ENCODE results near the gene PDZD4.
"Not testable (repeated sequence)": the region's sequence is repeated elsewhere in the genome, so short reads cannot be mapped to it uniquely, and the experiment has no call there.

PDZD4 gene

DNA sequence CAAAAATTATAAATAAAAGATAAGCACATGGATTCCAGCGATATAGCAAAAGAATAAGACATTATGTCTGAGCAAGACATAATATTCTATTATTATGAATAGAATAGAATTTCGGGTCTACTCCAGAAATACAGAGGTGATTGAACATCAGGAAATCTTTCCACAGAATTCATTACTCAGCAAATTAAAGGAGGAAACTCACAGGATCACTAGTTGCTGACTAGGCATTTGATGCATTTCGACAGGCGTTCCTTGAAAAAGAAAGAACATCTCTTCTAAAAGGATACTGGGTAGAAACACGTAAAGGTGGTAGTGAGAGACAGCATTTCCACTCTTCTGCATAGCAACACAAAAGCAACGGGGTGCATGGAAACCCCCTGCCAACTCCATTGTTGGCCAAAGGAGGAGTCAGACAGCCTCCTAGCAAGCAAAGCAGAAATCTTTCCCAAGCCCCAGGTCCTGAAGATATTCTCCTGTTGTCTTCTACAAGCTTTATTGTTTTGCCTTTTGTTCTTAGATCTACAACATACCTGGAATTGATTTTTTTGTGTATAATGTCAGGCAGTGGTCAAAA is 14.3 kb upstream of the PDZD4 start:
- no peak for DNase-seq (ENCODE audit: low spot score)

DNA sequence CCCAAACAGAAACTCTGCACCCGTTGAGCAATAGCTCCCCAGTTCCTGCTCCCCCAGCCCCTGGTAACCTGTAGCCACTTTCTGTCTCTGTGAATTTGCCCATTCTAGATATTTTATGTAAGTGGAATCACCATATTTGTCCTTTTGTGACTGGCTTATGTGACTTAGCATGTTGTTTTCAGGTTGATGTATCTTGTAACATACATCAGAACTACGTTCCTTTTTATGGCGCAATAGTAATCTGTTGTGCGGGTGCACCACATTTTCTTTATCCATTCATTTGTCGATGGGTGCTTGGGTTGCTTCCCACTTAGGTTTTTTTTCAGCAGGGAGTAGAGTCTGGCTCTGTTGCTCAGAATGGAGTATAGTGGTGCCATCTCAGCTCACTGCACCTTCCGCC is 6.6 kb upstream of the PDZD4 start:
- DNase-seq (ENCODE audit: low spot score) = no peak

DNA sequence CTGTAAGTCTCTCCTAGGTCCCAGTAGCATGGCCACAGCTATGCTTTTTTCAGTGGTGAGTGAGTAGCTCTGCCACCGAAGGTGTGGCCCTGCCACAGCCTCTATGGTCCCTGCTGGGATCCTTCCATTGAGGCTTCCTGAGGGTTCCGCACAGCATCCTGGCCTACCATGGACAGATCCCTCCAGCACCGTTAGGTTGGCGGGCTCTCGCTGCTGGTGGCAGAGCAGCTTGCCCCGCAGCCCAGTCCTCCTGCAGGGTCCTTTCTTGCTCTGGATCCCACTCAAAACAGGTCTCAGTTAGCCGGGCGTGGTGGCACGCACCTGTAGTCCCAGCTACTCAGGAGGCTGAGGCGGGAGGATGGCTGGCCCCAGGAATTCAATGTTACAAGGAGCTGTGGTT is 2.4 kb upstream of the PDZD4 start:
- no peak for DNase-seq (ENCODE audit: low spot score)

DNA sequence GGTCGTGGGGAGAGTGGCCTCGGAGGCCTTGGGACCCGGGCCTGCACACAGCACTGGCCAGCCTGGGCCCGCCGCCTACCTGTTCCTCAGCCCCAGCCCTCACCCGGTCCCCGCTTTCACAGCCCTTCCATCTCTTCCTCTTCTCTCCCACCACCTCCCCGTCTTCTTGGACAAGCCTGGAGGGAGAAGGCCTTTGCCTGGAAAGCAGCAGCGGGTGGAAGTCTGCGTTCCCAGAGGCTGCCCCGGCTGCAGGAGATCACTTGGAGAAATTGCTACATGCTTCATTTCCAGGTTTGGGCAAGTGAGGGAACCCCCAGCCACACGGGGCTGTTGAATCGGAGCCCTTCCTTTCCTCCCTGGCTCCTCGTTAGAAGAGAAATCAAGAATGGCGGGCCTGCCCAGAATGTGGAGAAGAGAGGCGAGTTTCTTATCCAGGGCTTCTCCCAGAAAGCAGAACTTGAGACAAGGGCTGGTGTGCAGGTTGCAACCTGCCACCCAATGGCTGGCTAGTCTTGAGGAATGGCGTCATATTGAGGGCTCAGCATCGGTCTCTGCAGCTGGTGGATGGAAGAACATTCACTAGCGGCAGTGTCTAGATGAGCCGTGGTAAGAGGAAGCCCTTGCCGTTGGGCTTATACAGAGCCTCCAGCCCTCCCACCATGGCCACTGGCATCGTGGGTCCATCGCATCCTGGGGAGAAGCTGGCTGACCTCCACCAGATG is 1.2 kb upstream of the PDZD4 start:
- DNase-seq (ENCODE audit: low spot score) = no peak

DNA sequence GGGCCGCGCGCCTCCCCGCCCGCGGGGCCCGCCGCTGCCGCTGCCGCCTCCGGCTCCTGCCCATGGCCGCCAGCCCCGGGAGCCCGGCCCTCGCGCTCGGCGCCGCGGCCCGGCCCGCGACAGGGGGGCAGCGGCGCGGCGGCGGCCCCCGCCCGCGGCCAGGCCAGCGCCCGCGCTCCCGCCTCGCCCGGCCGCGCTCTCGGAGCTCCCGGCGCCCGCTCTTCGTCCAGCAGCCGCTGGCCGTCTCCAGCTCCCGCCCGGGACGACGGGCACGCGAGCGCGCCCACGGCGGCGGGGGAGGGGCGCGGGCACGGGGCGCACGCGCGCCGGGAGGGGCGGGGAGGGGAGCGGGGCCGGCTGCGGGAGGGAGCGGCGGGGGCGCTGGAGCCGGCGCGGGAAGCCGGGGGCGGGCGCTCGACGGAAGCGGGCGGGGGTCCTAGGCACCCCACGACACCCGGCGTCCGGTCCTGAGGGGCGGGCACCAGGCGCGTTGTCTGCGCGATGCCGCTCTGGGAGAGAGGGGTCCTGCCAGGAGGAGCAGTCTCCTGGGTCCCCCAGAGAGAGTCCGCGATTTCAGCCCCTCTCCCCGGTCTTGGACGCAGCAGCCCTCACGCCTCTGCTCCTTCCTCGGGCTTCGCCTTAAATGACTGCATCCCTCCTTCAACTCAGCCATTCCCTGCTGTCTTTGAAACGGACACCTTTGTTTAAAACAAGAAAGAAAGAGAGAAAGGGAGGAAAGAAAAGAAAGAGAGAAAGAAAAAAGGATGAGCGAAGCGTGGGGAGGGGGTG is 490 bp upstream of the PDZD4 start:
- DNase-seq (ENCODE audit: low spot score) = peak; percentile 22

DNA sequence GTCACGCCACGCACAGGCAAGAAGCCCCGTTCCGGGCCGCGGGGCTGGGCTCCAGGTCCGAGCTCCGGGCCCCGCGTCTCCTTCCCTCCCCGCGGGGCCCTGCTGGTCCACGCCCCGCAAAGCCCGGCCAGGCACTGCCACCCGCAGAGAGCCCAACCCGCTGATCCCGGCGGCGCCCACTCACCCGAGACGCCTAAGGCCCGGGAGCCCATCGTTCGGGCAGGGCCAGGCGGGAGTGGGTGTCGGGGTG is 870 bp downstream of the PDZD4 start:
- DNase-seq (ENCODE audit: low spot score) = no peak

DNA sequence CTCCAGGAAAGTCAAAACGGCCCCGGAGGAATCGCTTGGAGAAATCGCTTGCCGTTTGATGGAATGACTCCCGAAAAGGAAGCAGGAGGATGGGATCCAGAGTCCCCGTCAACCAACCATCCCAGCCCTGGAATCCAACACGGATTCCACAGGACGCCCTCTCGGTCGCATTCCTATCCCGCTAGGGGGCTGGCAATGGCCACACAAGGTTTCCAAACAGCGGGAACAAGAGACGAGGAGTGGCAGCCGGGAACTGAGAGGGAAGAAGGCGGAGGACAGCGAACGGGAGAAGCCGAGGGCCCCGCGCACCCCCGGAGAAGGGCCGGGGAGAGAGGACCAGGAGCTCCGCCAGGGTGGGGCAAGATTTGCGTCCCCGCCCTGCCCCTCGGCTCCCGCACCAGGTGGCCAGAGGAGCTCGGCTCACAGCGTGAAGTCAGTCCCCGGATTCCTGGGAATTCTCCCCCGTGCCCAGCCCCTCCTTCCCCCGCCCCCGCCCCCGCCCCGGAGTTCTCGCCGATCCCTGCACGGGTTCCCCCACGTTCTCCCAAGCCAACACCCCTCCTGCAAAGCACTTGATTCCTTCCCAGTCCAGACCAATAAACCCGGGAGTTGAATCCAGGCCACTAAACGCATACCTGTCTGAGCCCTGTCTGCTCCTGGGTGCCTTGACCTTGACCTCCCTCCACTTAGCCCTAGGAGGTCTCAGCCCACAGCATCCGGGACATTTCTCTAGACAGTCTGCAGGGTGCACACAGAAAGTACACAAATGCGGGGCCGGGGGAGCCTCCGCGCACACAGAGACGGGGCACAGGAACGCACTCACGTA is 1.4 kb downstream of the PDZD4 start:
- peak; percentile 29 for DNase-seq (ENCODE audit: low spot score)

DNA sequence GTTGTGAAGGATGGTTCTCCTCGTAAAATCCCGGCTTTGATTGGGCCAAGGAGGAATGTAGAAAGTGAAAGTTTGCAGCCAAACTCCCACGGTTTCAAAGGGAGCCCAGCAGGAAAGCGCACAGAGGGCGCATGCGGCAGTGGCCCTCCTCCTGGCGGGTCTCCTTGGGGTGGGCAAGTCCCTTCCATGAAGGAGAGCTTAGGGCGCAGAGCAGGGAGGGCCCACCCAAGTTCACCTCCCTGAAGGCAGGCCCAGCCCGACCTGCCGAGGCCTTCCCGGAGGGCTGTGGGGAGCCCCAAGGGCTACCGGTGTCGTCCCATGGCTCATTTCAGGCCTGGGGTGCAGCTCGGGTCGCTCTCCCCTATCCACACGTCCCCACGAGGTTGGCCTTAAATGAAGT is 2.0 kb downstream of the PDZD4 start:
- DNase-seq (ENCODE audit: low spot score) = no peak

DNA sequence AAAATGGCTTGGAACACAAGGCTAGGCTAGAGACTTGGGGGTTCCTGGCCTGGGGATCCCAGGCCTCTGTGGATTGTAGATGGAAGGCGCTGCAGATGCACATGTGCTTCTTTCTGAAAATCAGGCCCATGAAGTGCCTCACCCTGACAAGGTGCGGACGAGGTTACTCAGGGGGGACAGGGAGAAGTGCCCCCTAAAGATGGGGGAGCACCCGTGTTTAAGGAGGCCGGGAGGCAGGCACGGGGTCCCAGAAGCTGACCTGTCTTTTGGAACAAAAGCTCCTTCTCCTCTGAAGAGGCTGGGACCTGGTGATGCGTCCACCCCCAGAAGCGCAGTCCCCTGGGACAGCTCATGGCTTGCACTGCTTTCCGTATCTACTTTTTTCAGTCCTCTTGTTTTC is 2.4 kb downstream of the PDZD4 start:
- peak; percentile 6 for DNase-seq (ENCODE audit: low spot score)

DNA sequence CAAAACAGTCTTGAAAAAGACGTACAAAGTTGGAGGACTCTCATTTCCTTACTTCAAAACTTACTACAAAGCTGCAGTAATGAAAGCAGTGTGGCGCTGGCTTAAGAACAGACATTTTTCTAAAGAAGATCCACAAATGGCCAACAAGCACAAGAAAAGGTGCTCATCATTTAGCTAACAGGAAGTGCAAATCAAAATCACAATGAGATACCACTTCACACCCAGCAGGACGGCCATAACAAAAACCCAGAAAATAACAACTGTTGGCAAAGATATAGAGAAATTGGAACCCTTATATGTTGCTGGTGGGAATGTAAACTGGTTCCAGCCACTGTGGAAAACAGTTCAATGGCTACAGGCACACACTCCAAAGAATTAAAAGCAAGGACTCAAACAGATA is 3.3 kb downstream of the PDZD4 start:
- no peak for DNase-seq (ENCODE audit: low spot score)

DNA sequence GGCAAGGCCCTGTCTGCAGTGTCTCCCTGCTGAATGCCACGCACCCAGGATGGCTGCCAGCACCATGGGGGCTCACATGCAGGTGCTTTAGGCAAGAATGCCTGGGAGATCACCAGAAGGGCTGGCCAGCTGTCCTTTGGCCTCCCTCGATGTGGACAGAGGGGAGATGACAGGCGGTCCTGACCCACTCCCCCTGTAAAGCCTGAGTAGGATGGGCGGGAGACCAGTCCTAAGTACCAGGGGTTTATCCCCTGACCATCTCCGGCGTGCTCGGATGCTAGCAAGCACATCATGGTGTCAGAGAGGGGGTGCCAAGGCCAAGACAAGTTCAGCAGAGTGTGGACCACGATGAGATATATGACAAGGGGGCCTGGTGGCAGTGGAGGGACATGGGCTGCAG is 5.3 kb downstream of the PDZD4 start:
- no peak for DNase-seq (ENCODE audit: low spot score)

DNA sequence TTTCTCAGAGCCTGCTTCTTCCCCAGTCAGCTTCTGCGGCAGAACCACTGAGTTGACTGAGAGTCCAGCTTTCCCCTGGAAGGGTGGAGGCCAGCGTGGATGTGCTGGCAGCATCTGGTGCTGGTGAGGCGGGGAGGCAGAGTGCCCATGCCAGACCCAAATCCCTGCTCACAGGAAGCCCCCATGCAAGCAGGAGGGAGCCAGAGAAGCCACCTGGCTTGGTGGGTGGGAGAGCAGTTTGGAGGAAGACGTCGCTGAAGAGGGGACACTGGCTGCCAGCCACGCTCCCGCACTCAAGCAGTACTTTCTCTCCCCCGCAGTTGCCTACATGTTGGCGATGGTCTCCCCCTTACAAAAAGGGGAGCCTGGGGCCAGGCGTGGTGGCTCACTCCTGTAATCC is 6.0 kb downstream of the PDZD4 start:
- peak; percentile 1 for DNase-seq (ENCODE audit: low spot score)

DNA sequence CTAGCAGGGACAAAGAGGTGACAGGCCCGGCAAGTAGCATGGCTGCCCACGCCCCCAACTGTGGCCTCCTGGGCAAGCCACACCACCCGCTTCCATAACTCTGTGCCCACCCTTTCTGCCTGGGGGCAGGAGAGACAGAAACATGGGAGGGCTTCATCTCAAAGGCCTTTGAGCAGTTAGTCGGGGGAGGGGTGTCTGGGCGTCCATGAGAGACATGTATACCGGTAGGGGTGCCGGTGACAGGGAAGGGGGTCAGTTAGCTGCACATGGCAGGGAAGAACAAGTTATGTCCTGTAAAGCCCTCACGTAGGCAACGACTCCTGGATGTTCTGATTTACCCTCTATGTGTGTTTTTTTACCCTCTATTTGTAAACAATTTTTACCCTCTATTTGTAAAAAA is 9.3 kb downstream of the PDZD4 start:
- no peak for DNase-seq (ENCODE audit: low spot score)

DNA sequence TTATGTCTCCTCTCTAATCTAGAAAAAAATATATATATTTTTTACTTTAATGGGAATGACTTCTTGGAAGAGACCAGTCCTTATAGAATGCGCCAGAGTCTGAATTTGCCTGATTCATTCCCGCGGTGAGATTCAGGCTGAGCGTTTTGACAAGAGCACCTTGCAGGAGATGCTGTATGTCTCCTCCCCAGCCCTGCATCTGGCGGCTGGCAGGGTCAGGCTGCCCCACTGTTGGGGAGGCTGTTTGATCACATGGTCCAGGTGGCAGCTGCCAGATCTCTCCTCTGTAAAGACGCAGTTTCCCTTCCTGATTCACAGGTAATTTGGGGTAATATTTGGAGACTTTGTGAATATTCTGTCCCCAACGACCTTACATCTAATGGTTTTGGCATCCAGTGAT is 9.7 kb downstream of the PDZD4 start:
- no peak for DNase-seq (ENCODE audit: low spot score)

DNA sequence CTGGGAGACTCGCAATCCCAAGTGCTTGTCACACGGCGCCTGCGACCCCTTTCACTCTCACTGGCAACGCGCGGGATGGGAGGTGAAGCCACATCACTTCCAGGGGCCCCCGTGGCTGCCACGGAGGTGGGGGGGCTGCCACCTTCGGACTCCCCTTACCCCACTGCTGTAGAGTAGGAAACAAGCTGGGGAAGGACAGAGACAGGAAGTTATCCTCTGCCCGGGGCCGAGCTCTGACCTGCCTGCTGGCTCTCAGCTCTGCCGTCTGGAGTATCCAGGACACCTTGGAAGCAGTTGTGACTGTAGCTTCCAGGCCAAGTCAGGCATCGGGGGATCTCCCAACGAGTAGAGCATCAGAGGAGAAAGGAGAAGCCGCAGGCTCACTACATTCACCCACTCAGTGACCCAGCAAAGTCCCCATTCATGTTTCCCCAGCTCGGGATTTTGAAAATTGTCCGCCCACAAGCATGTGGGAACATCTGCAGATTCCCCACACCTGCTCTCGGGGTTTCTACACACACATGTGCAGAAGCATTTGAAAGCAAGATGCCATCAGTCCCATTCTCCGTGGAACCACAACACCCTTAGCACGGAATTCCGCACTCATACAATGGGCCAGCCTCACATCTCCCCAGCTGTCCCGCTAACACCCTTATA is 10.8 kb downstream of the PDZD4 start:
- DNase-seq (ENCODE audit: low spot score) = no peak

DNA sequence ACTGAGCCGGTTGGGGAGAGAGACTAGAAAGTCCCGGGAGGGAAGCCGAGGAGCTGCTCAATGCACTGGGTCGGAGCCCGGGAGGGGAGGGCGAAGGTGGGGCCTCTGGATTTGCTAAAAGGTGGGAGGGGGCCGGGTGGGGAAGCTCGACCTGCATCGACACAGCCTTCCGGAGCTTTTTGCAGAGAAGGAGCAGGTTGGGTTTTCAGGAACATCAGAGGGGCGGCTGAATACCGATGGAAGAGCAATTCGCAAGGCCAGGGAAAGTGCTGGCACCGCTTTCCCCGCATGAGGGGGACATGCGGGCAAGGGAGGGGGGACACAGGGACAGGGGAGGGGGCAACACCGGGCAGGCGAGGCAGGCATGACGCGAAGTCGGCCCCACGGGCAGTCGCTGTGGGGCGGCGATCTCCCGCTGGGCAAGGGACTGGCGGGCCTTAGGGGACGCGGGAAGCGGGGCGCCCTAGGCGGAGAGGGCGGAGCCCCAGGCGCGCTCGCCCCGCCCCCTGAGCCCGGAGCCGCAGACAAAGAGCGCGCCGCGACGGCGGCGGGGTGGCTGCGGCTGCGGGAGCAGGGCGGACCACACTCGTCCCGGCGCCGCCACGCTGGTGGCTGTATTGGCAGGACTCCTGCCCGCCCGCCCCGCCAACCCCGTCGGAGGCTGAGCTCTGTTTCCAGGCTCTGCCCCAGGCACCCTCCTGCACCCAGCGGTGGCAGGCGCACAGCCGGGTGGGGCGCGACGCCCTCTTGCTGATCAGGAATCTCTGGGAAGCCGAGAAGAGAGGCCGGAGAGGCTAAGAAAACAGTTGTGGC is 11.6 kb downstream of the PDZD4 start:
- DNase-seq (ENCODE audit: low spot score) = peak; percentile 69

DNA sequence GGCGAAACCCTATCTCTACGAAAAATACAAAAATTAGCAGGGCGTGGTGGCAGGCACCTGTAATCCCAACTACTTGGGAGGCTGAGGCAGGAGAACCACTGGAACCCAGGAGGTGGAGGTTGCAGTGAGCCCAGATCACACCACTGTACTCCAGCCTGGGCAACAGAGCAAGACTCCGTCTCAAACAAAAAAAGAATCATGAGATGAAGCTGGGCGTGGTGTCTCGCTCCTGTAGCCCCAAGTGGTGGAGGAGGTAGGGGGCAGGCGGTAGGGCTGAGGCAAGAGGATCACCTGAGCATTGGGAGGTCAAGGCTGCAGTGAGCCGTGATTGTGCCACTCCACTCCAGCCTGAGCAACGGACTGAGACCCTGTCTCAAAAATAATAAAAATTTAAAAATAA is 12.3 kb downstream of the PDZD4 start:
- not testable (repeated sequence) for DNase-seq (ENCODE audit: low spot score)

DNA sequence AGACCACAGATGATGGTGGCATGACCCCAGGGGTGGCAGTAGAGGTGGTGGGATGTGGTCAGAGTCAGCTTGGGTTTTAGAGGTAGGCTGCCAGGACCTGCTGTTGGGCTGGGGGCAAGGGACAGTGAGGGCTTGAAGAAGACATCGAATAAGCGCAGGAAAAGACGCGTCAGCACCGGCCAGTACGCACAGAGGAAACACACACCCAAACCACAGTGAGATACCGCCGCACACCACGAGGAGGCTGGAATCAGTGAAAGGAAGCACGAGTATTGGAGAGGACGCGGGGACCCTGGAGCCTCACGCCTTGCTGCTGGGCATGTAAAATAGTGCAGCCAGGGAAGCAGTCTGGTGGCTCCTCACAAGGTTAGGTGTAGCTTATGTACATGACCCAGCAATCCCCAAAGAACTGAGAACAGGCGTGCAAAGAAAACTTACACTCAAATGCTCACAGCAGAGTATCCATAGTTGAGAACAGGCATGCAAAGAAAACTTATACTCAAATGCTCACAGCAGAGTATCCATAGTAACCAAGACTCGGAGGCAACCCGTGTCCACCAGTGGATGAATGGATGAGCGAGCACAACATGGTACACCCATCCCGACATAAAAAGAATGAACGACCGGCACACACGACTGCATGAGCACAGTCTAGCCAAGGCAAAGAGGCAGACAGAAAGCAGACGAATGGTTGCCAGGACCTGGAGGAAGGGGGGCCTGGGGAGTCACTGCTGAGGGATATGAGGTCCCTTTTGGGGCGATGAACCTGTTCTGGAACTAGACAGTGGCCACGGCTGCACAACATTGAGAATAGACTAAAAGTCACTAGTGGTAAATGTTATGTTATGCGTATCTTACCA is 13.3 kb downstream of the PDZD4 start:
- DNase-seq (ENCODE audit: low spot score) = no peak

DNA sequence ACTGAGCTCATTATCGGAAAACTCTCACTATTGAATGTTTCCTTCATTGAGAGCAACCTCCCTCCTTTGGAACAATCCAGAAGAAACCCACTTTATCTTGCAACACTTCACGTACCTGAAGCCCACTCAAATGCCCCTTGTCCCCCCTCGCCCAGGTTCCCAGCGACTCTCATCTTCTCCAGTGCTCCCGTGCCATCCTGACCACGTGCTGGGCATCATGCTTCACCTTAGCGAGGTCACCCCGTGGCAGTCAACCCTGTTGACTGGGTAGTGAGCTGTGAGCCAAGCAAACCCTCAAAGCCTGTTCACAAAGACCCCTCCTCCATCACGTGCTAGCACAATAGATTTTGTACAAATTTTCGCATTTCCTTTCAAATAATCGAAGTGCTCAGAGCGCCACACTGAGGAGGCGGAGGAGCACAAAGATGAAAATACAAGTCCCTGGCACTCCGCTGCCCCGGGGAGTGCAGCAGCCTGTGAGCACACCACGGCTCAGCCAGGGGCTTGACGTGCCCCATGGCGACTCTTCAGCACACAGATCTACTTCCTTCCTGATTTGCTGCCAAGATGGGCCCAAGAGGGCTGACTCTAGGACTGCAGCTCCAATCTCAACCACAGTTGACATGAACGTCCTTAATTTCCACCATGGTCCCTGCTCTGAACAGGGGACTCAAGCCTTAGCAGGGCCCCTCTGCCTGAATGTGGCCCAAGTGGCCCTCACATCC is 15.6 kb downstream of the PDZD4 start:
- no peak for DNase-seq (ENCODE audit: low spot score)

DNA sequence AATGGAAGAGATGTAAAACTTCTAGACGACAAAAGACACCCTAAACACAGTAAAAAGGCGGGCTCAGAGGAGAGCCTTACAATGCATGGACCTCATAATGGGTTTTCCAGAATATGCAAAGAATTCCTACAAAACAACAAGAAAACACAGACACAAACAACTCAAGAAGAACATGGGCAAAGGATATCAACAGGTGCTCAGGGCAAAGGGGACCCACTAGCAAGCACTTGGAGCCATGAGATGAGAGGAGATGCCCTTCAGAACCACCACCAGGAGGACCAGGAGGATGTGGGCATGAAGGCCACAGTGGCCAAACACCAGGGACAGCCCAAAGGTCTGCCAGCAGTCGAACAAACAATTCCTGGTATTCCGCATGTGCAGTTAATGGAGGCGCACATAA is 17.2 kb downstream of the PDZD4 start:
- no peak for DNase-seq (ENCODE audit: low spot score)

Data from AG20443 (cell line).